Cardiac muscle cell (in vitro differentiated cells and primary cell): ENCODE data around the gene LACTBL1. TPM values are rescaled to one million over a fixed set of nuclear protein-coding genes. Genes with fewer than 3 reads are reported as not detected.
"Not testable (repeated sequence)": the region's sequence is repeated elsewhere in the genome, so short reads cannot be mapped to it uniquely, and the experiment has no call there.

Experiments used
- DNase-seq, 2 donors: peaks; one replicate each; pipeline versions ENCODE4 v3.0.0 to v3.0.0-alpha.2; 2010 to 2017; ENCODE audit warnings: low read depth in 1 of 2, low spot score in 1 of 2
- H3K27ac ChIP-seq: fragments of 200-600 bp; sonication (generic); 2 replicates; pipeline ENCODE4 v1.5.1; 2016
- H3K27me3 ChIP-seq: fragments of 200-600 bp; sonication (generic); 2 replicates; pipeline ENCODE4 v1.6.0; 2016; ENCODE audit warnings: control low read depth
- H3K36me3 ChIP-seq: fragments of 200-600 bp; sonication (generic); 2 replicates; pipeline ENCODE4 v1.5.1; 2016; ENCODE audit warnings: control low read depth
- H3K4me1 ChIP-seq: fragments of 200-600 bp; sonication (generic); 2 replicates; pipeline ENCODE4 v1.8.1; 2017; ENCODE audit warnings: low read depth, mild to moderate bottlenecking, mixed run types
- H3K4me3 ChIP-seq: fragments of 200-600 bp; sonication (generic); 2 replicates; pipeline ENCODE4 v1.5.1; 2016; ENCODE audit warnings: mild to moderate bottlenecking
- H3K9me3 ChIP-seq: fragments of 200-600 bp; sonication (generic); 2 replicates; pipeline ENCODE4 v1.5.1; 2017; ENCODE audit warnings: low read depth, mild to moderate bottlenecking, control low read depth
- polyA plus RNA-seq: library from polyadenylated mRNA; unstranded; fragments of >200 nt; fragmentation: Nextera tagmentation; extraction: Ambion mirVana; gene quantifications from 2 replicates; pipeline ENCODE4 v1.2.1, GENCODE V29; 2016
- total RNA-seq: library from RNA; depleted of rRNA; stranded (reverse); fragments of >200 nt; gene quantifications from 2 replicates; pipeline ENCODE4 v1.2.3, GENCODE V29; 2016
- TF ChIP-seq, protein P1 (sequence below): IDR thresholded peaks from 2 replicates; pipeline ENCODE4 v1.5.1; 2012; ENCODE audit warnings: low read depth, mild to moderate bottlenecking, low read length

The LACTBL1 gene
- total and polyA plus RNA-seq, 2 experiments from 2014 or later: not detected

DNA sequence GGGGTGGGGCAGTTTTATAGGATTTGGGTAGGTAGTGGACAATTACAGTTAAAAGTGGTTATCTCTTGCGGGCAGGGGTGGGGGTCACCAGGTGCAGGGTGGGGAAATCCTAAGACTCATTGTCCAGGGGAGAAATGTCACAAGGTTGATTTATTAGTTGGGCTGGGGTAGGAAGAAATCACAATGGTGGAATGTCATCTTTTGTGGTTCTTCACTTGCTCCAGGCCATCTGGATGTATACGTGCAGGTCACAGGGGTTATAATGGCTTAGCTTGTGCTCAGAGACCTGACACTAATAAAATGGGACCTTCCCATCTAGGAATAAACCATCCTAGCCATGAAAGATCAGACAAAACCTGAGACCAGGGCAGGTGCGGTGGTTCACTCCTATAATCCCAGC is 31.4 kb upstream of the LACTBL1 start:
- TF ChIP-seq, protein P1, sequence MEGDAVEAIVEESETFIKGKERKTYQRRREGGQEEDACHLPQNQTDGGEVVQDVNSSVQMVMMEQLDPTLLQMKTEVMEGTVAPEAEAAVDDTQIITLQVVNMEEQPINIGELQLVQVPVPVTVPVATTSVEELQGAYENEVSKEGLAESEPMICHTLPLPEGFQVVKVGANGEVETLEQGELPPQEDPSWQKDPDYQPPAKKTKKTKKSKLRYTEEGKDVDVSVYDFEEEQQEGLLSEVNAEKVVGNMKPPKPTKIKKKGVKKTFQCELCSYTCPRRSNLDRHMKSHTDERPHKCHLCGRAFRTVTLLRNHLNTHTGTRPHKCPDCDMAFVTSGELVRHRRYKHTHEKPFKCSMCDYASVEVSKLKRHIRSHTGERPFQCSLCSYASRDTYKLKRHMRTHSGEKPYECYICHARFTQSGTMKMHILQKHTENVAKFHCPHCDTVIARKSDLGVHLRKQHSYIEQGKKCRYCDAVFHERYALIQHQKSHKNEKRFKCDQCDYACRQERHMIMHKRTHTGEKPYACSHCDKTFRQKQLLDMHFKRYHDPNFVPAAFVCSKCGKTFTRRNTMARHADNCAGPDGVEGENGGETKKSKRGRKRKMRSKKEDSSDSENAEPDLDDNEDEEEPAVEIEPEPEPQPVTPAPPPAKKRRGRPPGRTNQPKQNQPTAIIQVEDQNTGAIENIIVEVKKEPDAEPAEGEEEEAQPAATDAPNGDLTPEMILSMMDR: no peak
- H3K4me1 ChIP-seq: no peaks in the 10 kb centered on the region
- H3K4me3 ChIP-seq: no peak overlapping the region
- no peaks in the 10 kb centered on the region for H3K36me3 ChIP-seq
- no peak overlapping the region for H3K27ac ChIP-seq
- DNase-seq: no peak
- no peaks in the 10 kb centered on the region for H3K9me3 ChIP-seq
- peaks cover 3% of the 10 kb centered on the region for H3K27me3 ChIP-seq

DNA sequence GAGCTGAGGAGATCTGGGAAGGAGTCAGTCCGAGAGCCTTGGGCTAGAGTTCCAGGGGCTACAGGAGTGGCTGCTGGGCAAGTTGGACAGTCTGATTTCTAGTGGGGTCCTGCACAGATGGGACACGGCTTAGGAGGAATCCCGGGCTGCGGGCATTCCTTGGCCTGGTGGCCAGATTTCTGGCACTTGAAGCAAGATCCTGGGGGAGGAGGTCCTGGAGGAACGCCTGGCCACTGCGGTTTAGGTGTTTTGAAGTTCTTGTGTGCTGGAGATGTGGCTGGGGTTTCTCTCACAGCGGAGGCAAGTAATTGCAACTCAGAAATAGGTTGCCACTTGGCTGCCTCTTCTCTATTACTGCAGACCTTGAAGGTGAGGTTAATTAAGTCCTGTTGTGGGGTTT is 29.6 kb upstream of the LACTBL1 start:
- H3K27me3 ChIP-seq, H3K36me3 ChIP-seq, H3K4me1 ChIP-seq, H3K9me3 ChIP-seq, H3K27ac ChIP-seq, DNase-seq, H3K4me3 ChIP-seq: not testable (repeated sequence)

DNA sequence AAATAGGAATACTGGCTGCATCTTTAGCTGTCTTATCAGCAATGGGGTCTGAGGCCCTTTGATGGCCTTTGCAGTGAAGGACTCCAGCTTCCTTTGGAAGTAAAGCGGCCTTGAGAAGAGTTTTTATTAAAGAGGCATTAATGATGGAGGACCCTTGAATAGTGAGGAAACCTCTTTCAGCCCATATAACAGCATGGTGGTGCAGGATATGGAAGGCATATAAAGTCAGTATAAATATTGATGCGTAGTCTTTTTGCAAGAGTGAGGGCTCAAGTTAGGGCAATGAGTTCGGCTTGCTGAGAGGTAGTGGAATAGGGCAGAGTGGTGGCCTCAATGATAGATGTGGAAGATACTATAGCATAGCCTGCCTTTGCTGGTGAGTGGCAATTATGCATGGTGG is 27.5 kb upstream of the LACTBL1 start:
- not testable (repeated sequence) for H3K27ac ChIP-seq, H3K9me3 ChIP-seq, H3K27me3 ChIP-seq, H3K4me3 ChIP-seq, DNase-seq, H3K36me3 ChIP-seq, H3K4me1 ChIP-seq

DNA sequence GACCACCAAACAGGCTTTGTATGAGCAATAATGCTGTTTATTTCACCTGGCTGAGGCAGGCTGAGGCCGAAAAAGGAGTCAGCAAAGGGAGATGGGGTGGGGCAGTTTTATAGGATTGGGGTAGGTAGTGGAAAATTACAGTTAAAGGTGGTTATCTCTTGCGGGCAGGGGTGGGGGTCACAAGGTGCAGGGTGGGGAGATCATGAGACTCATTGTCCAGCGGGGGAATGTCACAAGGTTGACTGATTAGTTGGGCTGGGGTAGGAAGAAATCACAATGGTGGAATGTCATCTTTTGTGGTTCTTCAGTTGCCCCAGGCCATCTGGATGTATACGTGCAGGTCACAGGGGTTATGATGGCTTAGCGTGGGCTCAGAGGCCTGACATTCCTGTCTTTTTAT is 24.9 kb upstream of the LACTBL1 start:
- H3K27me3 ChIP-seq, DNase-seq, H3K4me3 ChIP-seq, H3K4me1 ChIP-seq, H3K27ac ChIP-seq, H3K9me3 ChIP-seq, H3K36me3 ChIP-seq: not testable (repeated sequence)

DNA sequence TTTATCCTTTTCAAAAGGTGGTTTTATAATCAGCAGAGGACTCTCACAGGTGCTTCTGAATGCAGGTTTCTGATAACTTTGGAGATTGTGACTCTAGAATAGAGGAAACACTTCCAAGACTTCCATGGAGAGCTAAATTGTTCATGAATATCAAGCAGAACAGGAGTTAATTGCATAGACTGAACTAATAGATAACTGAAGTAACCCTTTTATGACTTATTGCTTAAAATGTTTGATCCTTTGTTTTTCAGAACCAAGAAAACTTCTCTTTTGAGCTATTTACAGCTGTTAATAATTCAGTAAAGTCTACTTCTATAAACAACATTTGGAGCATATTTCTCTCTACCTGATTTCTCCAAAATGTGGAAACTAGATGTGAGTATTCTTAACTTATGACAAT is 23.1 kb upstream of the LACTBL1 start:
- Histone ChIP-seq H3K4me3 (no peak overlapping the region), H3K9me3 (no peaks in the 10 kb centered on the region)
- TF ChIP-seq, protein P1: no peak

DNA sequence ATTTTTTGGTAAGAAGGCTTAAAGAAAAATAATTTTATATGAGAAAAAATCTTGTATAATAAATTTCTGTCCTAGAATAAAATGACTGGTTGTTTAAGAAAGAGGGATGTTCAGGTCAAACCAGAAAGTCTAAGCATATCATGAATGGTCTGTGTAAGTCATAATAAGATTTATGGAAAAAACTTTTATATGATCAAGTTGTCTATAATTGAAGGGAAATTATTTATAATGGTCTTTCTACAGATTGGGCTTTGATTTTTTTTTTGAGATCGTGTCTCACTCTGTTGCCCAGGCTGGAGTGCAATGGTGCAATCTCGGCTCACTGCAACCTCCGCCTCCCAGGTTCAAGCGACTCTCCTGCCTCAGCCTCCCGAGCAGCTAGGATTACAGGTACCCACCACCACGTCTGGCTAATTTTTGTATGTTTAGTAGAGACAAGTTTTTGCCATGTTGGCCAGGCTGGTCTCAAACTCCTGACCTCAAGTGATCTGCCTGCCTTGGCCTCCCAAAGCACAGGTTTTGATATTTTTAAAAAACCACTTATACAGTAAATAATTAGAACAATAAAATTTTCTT is 20.6 kb upstream of the LACTBL1 start:
- not testable (repeated sequence) for H3K9me3 ChIP-seq, H3K4me3 ChIP-seq, H3K27ac ChIP-seq, DNase-seq, H3K36me3 ChIP-seq, H3K27me3 ChIP-seq, H3K4me1 ChIP-seq

More for the DNA sequence above, 23.1 kb upstream of the LACTBL1 start:
- H3K4me1 ChIP-seq: no peaks in the 10 kb centered on the region
- H3K27me3 ChIP-seq: no peaks in the 10 kb centered on the region
- H3K27ac ChIP-seq: no peak overlapping the region
- no peak for DNase-seq
- H3K36me3 ChIP-seq: no peaks in the 10 kb centered on the region

DNA sequence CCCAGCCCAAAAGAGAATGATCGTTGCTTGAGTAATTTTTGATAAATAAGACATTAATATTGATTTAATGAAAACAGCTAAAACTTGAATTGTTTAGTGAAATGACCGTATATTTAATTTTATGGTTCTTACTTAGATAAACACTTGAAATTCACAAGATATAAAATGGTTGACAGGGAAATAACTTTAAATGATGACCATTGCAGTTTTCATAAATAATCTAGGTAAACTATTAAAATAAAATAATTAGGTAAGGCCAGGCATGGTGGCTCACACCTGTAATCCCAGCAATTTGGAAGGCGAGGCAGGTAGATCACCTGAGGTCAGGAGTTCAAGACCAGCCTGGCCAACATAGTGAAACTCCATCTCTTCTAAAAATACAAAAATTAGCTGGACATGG is 19.7 kb upstream of the LACTBL1 start:
- H3K27me3 ChIP-seq, DNase-seq, H3K36me3 ChIP-seq, H3K4me1 ChIP-seq, H3K27ac ChIP-seq, H3K4me3 ChIP-seq, H3K9me3 ChIP-seq: not testable (repeated sequence)

DNA sequence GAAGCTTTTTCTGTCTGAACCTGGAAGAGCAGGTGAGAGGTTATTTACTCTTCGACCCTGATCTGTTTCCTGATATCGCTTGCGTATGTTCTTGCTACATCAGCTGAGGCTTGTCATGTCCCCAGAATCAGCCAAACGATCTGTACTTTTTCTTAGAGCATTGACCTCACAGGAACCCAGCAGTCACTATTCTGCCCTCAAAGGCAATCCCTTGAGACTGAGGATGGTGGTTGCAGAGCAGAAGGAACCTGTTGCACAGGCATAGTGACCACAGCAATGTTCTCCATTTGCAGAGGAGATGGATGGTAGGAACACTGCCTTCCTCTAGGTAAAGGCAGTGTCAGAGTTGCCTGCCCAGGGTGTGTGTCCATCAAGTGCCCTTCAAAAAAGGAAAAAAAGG is 11.3 kb upstream of the LACTBL1 start:
- Histone ChIP-seq H3K27ac (no peak overlapping the region), H3K9me3 (no peaks in the 10 kb centered on the region), H3K4me3 (no peak overlapping the region), H3K4me1 (no peaks in the 10 kb centered on the region), H3K36me3 (no peaks in the 10 kb centered on the region), H3K27me3 (no peaks in the 10 kb centered on the region)
- DNase-seq: no peak
- TF ChIP-seq, protein P1: no peak

DNA sequence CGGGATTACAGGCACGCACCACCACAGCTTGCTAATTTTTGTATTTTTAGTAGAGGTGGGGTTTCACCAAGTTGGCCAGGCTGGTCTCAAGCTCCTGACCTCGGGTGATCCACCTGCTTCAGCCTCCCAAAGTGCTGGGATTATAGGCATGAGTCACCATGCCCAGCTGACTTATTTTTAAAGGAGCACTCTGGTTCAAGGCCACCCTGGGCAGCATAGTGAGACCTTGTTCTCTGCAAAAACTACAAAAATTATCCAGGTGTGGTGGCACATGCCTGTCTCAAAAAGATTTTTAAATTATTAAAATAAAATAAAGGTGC is 7.8 kb upstream of the LACTBL1 start:
- H3K36me3 ChIP-seq, H3K27ac ChIP-seq, H3K27me3 ChIP-seq, H3K4me1 ChIP-seq, H3K4me3 ChIP-seq, DNase-seq, H3K9me3 ChIP-seq: not testable (repeated sequence)
